Measurements from ENCODE around the gene SLC24A3.

DNA sequence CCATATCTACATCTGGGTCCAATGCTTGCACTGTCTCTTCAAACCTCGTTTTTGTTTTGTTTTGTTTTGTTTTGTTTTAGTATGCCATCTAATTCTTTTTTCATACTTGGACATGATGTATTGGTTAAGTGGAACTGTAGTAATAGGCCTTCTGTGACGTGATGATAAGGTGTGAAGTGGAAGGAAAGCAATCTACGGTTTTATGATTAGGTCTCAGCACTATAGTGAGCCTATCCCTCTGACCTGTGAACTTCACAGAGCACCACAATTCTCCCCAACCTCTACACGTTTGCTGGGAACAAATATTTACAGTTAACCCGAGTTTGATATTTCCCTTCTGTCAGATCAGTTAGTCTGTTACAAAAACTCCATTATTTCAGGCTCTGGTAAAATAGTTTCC, 19.1 kb upstream of the SLC24A3 start:
- TF ChIP-seq, protein P1, sequence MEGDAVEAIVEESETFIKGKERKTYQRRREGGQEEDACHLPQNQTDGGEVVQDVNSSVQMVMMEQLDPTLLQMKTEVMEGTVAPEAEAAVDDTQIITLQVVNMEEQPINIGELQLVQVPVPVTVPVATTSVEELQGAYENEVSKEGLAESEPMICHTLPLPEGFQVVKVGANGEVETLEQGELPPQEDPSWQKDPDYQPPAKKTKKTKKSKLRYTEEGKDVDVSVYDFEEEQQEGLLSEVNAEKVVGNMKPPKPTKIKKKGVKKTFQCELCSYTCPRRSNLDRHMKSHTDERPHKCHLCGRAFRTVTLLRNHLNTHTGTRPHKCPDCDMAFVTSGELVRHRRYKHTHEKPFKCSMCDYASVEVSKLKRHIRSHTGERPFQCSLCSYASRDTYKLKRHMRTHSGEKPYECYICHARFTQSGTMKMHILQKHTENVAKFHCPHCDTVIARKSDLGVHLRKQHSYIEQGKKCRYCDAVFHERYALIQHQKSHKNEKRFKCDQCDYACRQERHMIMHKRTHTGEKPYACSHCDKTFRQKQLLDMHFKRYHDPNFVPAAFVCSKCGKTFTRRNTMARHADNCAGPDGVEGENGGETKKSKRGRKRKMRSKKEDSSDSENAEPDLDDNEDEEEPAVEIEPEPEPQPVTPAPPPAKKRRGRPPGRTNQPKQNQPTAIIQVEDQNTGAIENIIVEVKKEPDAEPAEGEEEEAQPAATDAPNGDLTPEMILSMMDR (conservative IDR thresholded peaks at IDR 0.05; ENCODE audit: low read length) = no peak
- no peak for TF ChIP-seq EZH2phosphoT487 (IDR thresholded peaks at IDR 0.05; ENCODE audit: borderline replicate concordance)
